Panc1 (cell line): ENCODE results near the gene MYRIP. TPM values are rescaled to one million over a fixed set of nuclear protein-coding genes. Genes with fewer than 3 reads are reported as not detected.

ENCODE experiments used
- ATAC-seq: fragments of 200-7000 bp; cut with Tn5 transposase; 2 replicates; pipeline ENCODE4 v1.9.1; 2020; ENCODE audit warnings: mild to moderate bottlenecking, moderate library complexity
- BruUV-seq: library from RNA; stranded (reverse); fragments of 400-500 nt; replicated peaks from 2 replicates; lab custom pipeline; 2021; lab: Mats Ljungman, UMichigan
- CTCF ChIA-PET: fragments of 300-600 bp; sonication (Branson Sonifier 250); formaldehyde crosslinking; loops from one replicate; lab custom pipeline; 2022; ENCODE audit warnings: antibody characterized with exemption; lab: Charles Lee
- POLR2A ChIA-PET: fragments of 300-600 bp; sonication (Branson Sonifier 250); formaldehyde crosslinking; loops from one replicate; lab custom pipeline; 2022; ENCODE audit warnings: antibody characterized with exemption; lab: Charles Lee
- DNase-seq: peaks from one replicate; pipeline ENCODE4 v3.0.0-alpha.2; 2010; ENCODE audit warnings: low read depth, low spot score
- H3K27ac ChIP-seq: 2 replicates; pipeline ENCODE4 v1.5.1; 2011; ENCODE audit warnings: mild to moderate bottlenecking, low read length, inconsistent platforms
- H3K27me3 ChIP-seq: fragments of 200-500 bp; sonication (Bioruptor generic); 2 replicates; pipeline ENCODE4 v1.6.0; 2014; ENCODE audit warnings: low read length, inconsistent platforms; ENCODE audit not compliant: control insufficient read depth, insufficient read depth
- H3K36me3 ChIP-seq: fragments of 200-500 bp; sonication (Bioruptor generic); 2 replicates; pipeline ENCODE4 v1.5.1; 2014; ENCODE audit warnings: inconsistent platforms, mild to moderate bottlenecking, low read length, moderate library complexity; ENCODE audit not compliant: control insufficient read depth, insufficient read depth
- H3K4me1 ChIP-seq: 2 replicates; pipeline ENCODE4 v1.5.1; 2011; ENCODE audit warnings: inconsistent platforms, mild to moderate bottlenecking, low read length, moderate library complexity; ENCODE audit not compliant: control insufficient read depth, insufficient read depth
- H3K4me3 ChIP-seq, 2 experiments: 2 replicates each; pipeline ENCODE4 v1.5.1; 2011 to 2012; ENCODE audit warnings: low read depth in 2 of 2, low read length in 2 of 2, mild to moderate bottlenecking in 2 of 2, inconsistent platforms in 1 of 2, moderate library complexity in 1 of 2
- H3K9me3 ChIP-seq: fragments of 200-500 bp; sonication (Bioruptor generic); 2 replicates; pipeline ENCODE4 v1.5.1; 2014; ENCODE audit warnings: low read depth, mild to moderate bottlenecking, inconsistent platforms, low read length, moderate library complexity; ENCODE audit not compliant: control insufficient read depth, insufficient read depth
- POLR2AphosphoS5 ChIP-seq: IDR thresholded peaks from 2 replicates; pipeline ENCODE4 v1.6.1; 2012; ENCODE audit warnings: mild to moderate bottlenecking, low read depth, low read length, moderate library complexity
- SIN3A ChIP-seq: IDR thresholded peaks from 2 replicates; pipeline ENCODE4 v1.6.1; 2012; ENCODE audit warnings: low read depth, mild to moderate bottlenecking, low read length, moderate library complexity, borderline replicate concordance; ENCODE audit not compliant: insufficient read depth
- TCF7L2 ChIP-seq: IDR thresholded peaks from 2 replicates; pipeline ENCODE4 v1.6.1; 2011; ENCODE audit warnings: mild to moderate bottlenecking, low read depth, low read length, inconsistent platforms
- in situ Hi-C: cut with HindIII; loops from 2 replicates; pipeline ENCODE4 v1.10.0; 2016; ENCODE audit warnings: low sequenced_read_pairs, low pct_unique_long_range_greater_than_20kb
- intact Hi-C: fragments of 100-400 bp; cut with micrococcal nuclease; formaldehyde crosslinking; loops from one replicate; pipeline ENCODE4 v1.10.0; 2022; ENCODE audit not compliant: unreplicated experiment
- total RNA-seq: library from RNA; stranded (reverse); gene quantifications from one replicate; pipeline ENCODE4 v1.2.1, GENCODE V29; 2021; ENCODE audit not compliant: unreplicated experiment
- TF ChIP-seq, protein P1 (sequence below): fragments of 450-650 bp; IDR thresholded peaks from 2 replicates; pipeline ENCODE4 v1.5.1; 2017; ENCODE audit warnings: mild to moderate bottlenecking
- TF ChIP-seq, protein P2 (sequence below), 2 experiments: IDR thresholded peaks; 2 replicates each; pipeline ENCODE4 v1.6.1; 2011 to 2012; ENCODE audit warnings: low read depth in 2 of 2, control low read depth in 1 of 2, low read length in 1 of 2, mild to moderate bottlenecking in 1 of 2, moderate library complexity in 1 of 2; ENCODE audit not compliant: insufficient read depth in 1 of 2

MYRIP gene
- total RNA-seq, 1 experiment from 2014 or later = 0.59 TPM

DNA sequence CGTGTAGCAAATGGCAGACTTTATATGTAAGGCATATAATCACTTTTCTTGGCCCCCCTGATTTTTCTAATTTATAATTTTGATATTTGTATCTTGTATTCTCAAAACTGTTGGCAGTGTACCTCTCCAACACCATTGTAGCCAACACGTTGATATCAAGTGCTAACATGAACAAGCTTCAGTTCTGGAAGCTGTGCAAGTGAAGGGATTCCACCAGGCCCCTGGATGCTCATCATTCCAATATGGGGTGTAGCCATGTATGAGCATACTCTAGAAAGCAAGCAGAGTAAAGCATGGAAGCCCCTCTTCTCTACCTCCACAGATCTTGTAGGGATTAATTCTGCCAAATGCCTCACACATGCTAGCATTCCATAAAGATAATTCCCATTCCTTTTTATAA, 211.3 kb downstream of the MYRIP start:
- DNase-seq (no peak), ATAC-seq (no peak)
- in situ Hi-C loops (no loop called here), intact Hi-C loops (no loop called here)
- CTCF ChIA-PET = no interaction called here
- H3K27ac ChIP-seq = no peak overlapping the region
- H3K9me3 ChIP-seq = no peaks in the 10 kb centered on the region
- TF ChIP-seq, protein P1, sequence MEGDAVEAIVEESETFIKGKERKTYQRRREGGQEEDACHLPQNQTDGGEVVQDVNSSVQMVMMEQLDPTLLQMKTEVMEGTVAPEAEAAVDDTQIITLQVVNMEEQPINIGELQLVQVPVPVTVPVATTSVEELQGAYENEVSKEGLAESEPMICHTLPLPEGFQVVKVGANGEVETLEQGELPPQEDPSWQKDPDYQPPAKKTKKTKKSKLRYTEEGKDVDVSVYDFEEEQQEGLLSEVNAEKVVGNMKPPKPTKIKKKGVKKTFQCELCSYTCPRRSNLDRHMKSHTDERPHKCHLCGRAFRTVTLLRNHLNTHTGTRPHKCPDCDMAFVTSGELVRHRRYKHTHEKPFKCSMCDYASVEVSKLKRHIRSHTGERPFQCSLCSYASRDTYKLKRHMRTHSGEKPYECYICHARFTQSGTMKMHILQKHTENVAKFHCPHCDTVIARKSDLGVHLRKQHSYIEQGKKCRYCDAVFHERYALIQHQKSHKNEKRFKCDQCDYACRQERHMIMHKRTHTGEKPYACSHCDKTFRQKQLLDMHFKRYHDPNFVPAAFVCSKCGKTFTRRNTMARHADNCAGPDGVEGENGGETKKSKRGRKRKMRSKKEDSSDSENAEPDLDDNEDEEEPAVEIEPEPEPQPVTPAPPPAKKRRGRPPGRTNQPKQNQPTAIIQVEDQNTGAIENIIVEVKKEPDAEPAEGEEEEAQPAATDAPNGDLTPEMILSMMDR = no peak
- TF ChIP-seq TCF7L2 (no peak), POLR2AphosphoS5 (no peak), SIN3A (no peak)
- TF ChIP-seq, protein P2, sequence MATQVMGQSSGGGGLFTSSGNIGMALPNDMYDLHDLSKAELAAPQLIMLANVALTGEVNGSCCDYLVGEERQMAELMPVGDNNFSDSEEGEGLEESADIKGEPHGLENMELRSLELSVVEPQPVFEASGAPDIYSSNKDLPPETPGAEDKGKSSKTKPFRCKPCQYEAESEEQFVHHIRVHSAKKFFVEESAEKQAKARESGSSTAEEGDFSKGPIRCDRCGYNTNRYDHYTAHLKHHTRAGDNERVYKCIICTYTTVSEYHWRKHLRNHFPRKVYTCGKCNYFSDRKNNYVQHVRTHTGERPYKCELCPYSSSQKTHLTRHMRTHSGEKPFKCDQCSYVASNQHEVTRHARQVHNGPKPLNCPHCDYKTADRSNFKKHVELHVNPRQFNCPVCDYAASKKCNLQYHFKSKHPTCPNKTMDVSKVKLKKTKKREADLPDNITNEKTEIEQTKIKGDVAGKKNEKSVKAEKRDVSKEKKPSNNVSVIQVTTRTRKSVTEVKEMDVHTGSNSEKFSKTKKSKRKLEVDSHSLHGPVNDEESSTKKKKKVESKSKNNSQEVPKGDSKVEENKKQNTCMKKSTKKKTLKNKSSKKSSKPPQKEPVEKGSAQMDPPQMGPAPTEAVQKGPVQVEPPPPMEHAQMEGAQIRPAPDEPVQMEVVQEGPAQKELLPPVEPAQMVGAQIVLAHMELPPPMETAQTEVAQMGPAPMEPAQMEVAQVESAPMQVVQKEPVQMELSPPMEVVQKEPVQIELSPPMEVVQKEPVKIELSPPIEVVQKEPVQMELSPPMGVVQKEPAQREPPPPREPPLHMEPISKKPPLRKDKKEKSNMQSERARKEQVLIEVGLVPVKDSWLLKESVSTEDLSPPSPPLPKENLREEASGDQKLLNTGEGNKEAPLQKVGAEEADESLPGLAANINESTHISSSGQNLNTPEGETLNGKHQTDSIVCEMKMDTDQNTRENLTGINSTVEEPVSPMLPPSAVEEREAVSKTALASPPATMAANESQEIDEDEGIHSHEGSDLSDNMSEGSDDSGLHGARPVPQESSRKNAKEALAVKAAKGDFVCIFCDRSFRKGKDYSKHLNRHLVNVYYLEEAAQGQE (IDR thresholded peaks at IDR 0.05; ENCODE audit: insufficient read depth in 1 of 2, low read depth in 2 of 2, low read length in 1 of 2) = no peak
- H3K27me3 ChIP-seq = no peaks in the 10 kb centered on the region
- POLR2A ChIA-PET = no interaction called here
- H3K36me3 ChIP-seq = no peaks in the 10 kb centered on the region
- H3K4me3 ChIP-seq = no peak overlapping the region
- BruUV-seq = no TSS peak
- H3K4me1 ChIP-seq = no peaks in the 10 kb centered on the region

DNA sequence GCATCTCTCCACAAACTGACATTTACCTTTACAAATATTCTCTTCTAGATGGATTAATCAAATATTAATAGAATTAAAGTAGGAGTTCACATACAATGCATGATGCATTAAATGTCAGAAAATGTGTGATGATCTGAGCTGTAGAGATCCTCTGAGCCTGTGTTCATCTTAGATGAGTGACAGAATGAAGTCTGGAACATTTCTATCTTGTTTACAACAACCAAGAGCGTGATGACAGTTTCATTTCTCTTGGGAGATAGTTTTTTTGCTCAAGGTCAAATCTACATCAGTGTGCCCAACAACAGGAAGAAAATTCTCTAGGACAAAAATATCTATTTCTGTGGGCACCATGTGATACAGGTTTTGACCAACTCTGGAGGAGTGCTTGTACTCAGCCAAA, 211.9 kb downstream of the MYRIP start:
- POLR2A ChIA-PET = no interaction called here
- Histone ChIP-seq H3K27me3 (no peaks in the 10 kb centered on the region), H3K9me3 (no peaks in the 10 kb centered on the region), H3K27ac (no peak overlapping the region), H3K36me3 (no peaks in the 10 kb centered on the region), H3K4me1 (no peaks in the 10 kb centered on the region), H3K4me3 (no peak overlapping the region)
- no TSS peak for BruUV-seq
- intact Hi-C loops = no loop called here
- DNase-seq (no peak), ATAC-seq (no peak)
- in situ Hi-C loops = no loop called here
- CTCF ChIA-PET = no interaction called here
- TF ChIP-seq, protein P2 (IDR thresholded peaks at IDR 0.05; ENCODE audit: insufficient read depth in 1 of 2, low read depth in 2 of 2, low read length in 1 of 2) = no peak
- TF ChIP-seq SIN3A (no peak), TCF7L2 (no peak), POLR2AphosphoS5 (no peak)
- TF ChIP-seq, protein P1 = no peak
